Spleen (tissue), 11 donors: ENCODE results near the gene SUPT16H. TPM values are rescaled to one million over a fixed set of nuclear protein-coding genes. Genes with fewer than 3 reads are reported as not detected.

Experiments
- DNase-seq: peaks from one replicate; pipeline ENCODE4 v3.0.0-alpha.2; 2020
- H3K27ac ChIP-seq, 8 donors: fragments of 200-600 bp; sonication (generic) in 7 of 8; 1 replicate in 4 of 8; 2 replicates in 4 of 8; pipeline versions ENCODE4 v1.5.0 to v1.8.0; 2016 to 2021; ENCODE audit warnings: inconsistent platforms in 4 of 8, mild to moderate bottlenecking in 4 of 8, moderate library complexity in 1 of 8
- H3K27me3 ChIP-seq, 7 donors: fragments of 200-600 bp; sonication (generic) in 6 of 7; replicated peaks in 1 of 7; 1 replicate in 4 of 7; 2 replicates in 3 of 7; pipeline versions ENCODE4 v1.5.0 to v1.8.0; 2016 to 2021; ENCODE audit warnings: inconsistent platforms in 3 of 7, mild to moderate bottlenecking in 1 of 7
- H3K36me3 ChIP-seq, 6 donors: fragments of 200-600 bp; sonication (generic) in 5 of 6; 1 replicate in 4 of 6; 2 replicates in 2 of 6; pipeline versions ENCODE4 v1.5.0 to v1.8.0; 2016 to 2021; ENCODE audit warnings: inconsistent platforms in 2 of 6
- H3K4me1 ChIP-seq, 6 donors: fragments of 200-600 bp; sonication (generic) in 5 of 6; 1 replicate in 3 of 6; 2 replicates in 3 of 6; pipeline versions ENCODE4 v1.5.0 to v1.8.0; 2016 to 2021; ENCODE audit warnings: inconsistent platforms in 3 of 6
- H3K4me3 ChIP-seq, 8 donors: fragments of 200-600 bp; sonication (generic) in 7 of 8; 1 replicate in 4 of 8; 2 replicates in 4 of 8; pipeline versions ENCODE4 v1.5.0 to v1.8.0; 2016 to 2021; ENCODE audit warnings: inconsistent platforms in 4 of 8, mild to moderate bottlenecking in 4 of 8, moderate library complexity in 2 of 8
- H3K9me3 ChIP-seq, 8 donors: fragments of 200-600 bp; sonication (generic) in 7 of 8; 1 replicate in 4 of 8; 2 replicates in 4 of 8; pipeline versions ENCODE4 v1.5.0 to v1.8.0; 2016 to 2021; ENCODE audit warnings: inconsistent platforms in 4 of 8
- CTCF ChIP-seq, 11 experiments: fragments of 200-600 bp in 7 of 11; fragments of 450-650 bp in 4 of 11; sonication (generic) in 4 of 11; IDR thresholded peaks in 8 of 11; conservative IDR thresholded peaks in 3 of 11; 1 replicate in 7 of 11; 2 replicates in 4 of 11; pipeline versions ENCODE4 v1.4.0 to v1.8.0; 2016 to 2021; ENCODE audit warnings: antibody characterized with exemption in 11 of 11, inconsistent platforms in 4 of 11, mild to moderate bottlenecking in 1 of 11
- POLR2A ChIP-seq, 3 donors: fragments of 450-650 bp; IDR thresholded peaks; one replicate each; pipeline ENCODE4 v1.5.1; 2017; ENCODE audit warnings: antibody characterized with exemption in 3 of 3, mild to moderate bottlenecking in 1 of 3
- POLR2AphosphoS5 ChIP-seq, 3 donors: sonication (generic); formaldehyde crosslinking; IDR thresholded peaks; one replicate each; pipeline ENCODE4 v1.5.1; 2017; ENCODE audit warnings: antibody characterized with exemption in 3 of 3
- whole genome bisulfite sequencing, 5 donors: extraction: QIAGEN DNeasy Blood & Tissue Kit in 3 of 5; methylation state at CpG; one replicate each; pipeline versions ENCODE4 v1.1.5 to v1.1.7; 2013 to 2018; 5-methylcytosine and 5-hydroxymethylcytosine counted together
- intact Hi-C: fragments of 100-400 bp; cut with DNase I; formaldehyde crosslinking; loops from one replicate; pipeline ENCODE4 v1.15.0; 2023; ENCODE audit warnings: low total_unique reads
- polyA plus RNA-seq, 3 donors: library from polyadenylated mRNA; stranded (reverse); fragments of 200-250 nt; gene quantifications; one replicate each; pipeline ENCODE4 v1.2.1, GENCODE V29; 2013
- total RNA-seq, 7 donors: library from RNA; depleted of rRNA in 3 of 7; stranded (reverse); fragments of >200 nt in 3 of 7; fragmentation: NEBNext Ultra II Directional in 4 of 7; extraction: Animal tissue kit (Norgen Biotek cat#: 25700) in 4 of 7; gene quantifications; one replicate each; pipeline versions ENCODE4 v1.1.0 to v1.2.1, GENCODE V29; 2016 to 2021
- donor health status: healthy with polysubstance abuse.
- donor health status: DM: no; HTN: no; CAD: no; lungs with moderate emphysema.
- donor health status: DM: no; HTN: no; CAD: no.
- donor health status: Bipolar disorder and iron deficiency.
- donor health status: healthy.
- donor health status: DM: no; HTN: no; CAD: no.
- donor health status: DM: yes; HTN: yes; CAD: no.

The SUPT16H gene
- total and polyA plus RNA-seq, 10 donors = 41.3 to 65.3 (median 55.9) TPM

GRCh38 chr14:21406213-21406612 is 22.4 kb upstream of the SUPT16H start:
- Histone ChIP-seq H3K36me3 (peaks cover 24 to 100% (median 98%) of the 10 kb centered on the region in 6 donors), H3K4me3 (no peak overlapping the region), H3K4me1 (no peaks in the 10 kb centered on the region), H3K27me3 (no peaks in the 10 kb centered on the region), H3K9me3 (no peaks in the 10 kb centered on the region), H3K27ac (no peak overlapping the region)
- intact Hi-C loops = loop anchor here (10.0 kb wide), 1 partner anchor 51 kb away; no protein-coding TSS in a partner anchor
- no peak for DNase-seq
- no peak for TF ChIP-seq CTCF (IDR thresholded peaks at IDR 0.05 in 8 of 11, conservative IDR thresholded peaks at IDR 0.05 in 3 of 11)
- TF ChIP-seq POLR2A (IDR thresholded peaks at IDR 0.05) = no peak
- no peak for TF ChIP-seq POLR2AphosphoS5 (IDR thresholded peaks at IDR 0.05)

- intact Hi-C loops = loop anchor here (10.0 kb wide), 1 partner anchor 50 kb away; no protein-coding TSS in a partner anchor
- TF ChIP-seq POLR2AphosphoS5 (IDR thresholded peaks at IDR 0.05) (no peak), POLR2A (IDR thresholded peaks at IDR 0.05) (no peak), CTCF (IDR thresholded peaks at IDR 0.05 in 8 of 11, conservative IDR thresholded peaks at IDR 0.05 in 3 of 11) (no peak)
- H3K4me1 ChIP-seq = no peaks in the 10 kb centered on the region
- DNase-seq = no peak
- no peak overlapping the region for H3K27ac ChIP-seq
- 66 to 82% (median 75%) methylated on average over 3 of the region's 3 CpGs for WGBS, 5 donors
- peaks cover 29 to 100% (median 99%) of the 10 kb centered on the region in 6 donors for H3K36me3 ChIP-seq
- H3K4me3 ChIP-seq = no peak overlapping the region
- H3K9me3 ChIP-seq = no peaks in the 10 kb centered on the region
- H3K27me3 ChIP-seq = no peaks in the 10 kb centered on the region
Observed at GRCh38 chr14:21405097-21405496, 21.3 kb upstream of the SUPT16H start.

GRCh38 chr14:21399311-21399870 is 15.6 kb upstream of the SUPT16H start:
- DNase-seq = no peak
- WGBS, 5 donors = 95 to 98% (median 96%) methylated on average over 5 of the region's 5 CpGs
- Histone ChIP-seq H3K9me3 (no peaks in the 10 kb centered on the region), H3K27ac (no peak overlapping the region), H3K36me3 (peaks cover 25 to 100% (median 99%) of the 10 kb centered on the region in 6 donors), H3K27me3 (no peaks in the 10 kb centered on the region), H3K4me1 (no peaks in the 10 kb centered on the region), H3K4me3 (no peak overlapping the region)
- intact Hi-C loops = no loop called here
- TF ChIP-seq CTCF (IDR thresholded peaks at IDR 0.05 in 8 of 11, conservative IDR thresholded peaks at IDR 0.05 in 3 of 11) (no peak), POLR2A (IDR thresholded peaks at IDR 0.05) (no peak), POLR2AphosphoS5 (IDR thresholded peaks at IDR 0.05) (no peak)

GRCh38 chr14:21398901-21399300 is 15.1 kb upstream of the SUPT16H start:
- no peaks in the 10 kb centered on the region for H3K4me1 ChIP-seq
- no peak overlapping the region for H3K27ac ChIP-seq
- H3K27me3 ChIP-seq = no peaks in the 10 kb centered on the region
- TF ChIP-seq POLR2AphosphoS5 (IDR thresholded peaks at IDR 0.05) = no peak
- no peak for TF ChIP-seq CTCF (IDR thresholded peaks at IDR 0.05 in 8 of 11, conservative IDR thresholded peaks at IDR 0.05 in 3 of 11)
- no peak for TF ChIP-seq POLR2A (IDR thresholded peaks at IDR 0.05)
- no peak overlapping the region for H3K4me3 ChIP-seq
- WGBS, 5 donors = 95 to 99% (median 97%) methylated on average over 4 of the region's 4 CpGs
- H3K36me3 ChIP-seq = peaks cover 25 to 100% (median 100%) of the 10 kb centered on the region in 6 donors
- no peak for DNase-seq
- intact Hi-C loops = no loop called here
- H3K9me3 ChIP-seq = no peaks in the 10 kb centered on the region
